Stimulated activated naive CD8-positive, alpha-beta T cell treated with anti-CD3 and anti-CD28 coated beads, Interleukin-15, amount 100 ng/mL, for 72 hours (primary cell): ENCODE data around the gene CRYBA4.

Source experiments
- ATAC-seq: fragments of 150-1000 bp; cut with Tn5 transposase; 2 replicates; pipeline ENCODE4 v1.10.0; 2021; ENCODE audit warnings: mild to moderate bottlenecking, moderate library complexity
- DNase-seq, 2 donors: peaks; one replicate each; pipeline ENCODE4 v3.0.0; 2021 to 2022
- H3K27ac Mint-ChIP-seq, 2 donors: one replicate each; pipeline ENCODE4 v1.8.0; 2022; ENCODE audit warnings: mild to moderate bottlenecking in 2 of 2, mixed read lengths in 2 of 2, moderate library complexity in 2 of 2
- H3K27me3 Mint-ChIP-seq: one replicate; pipeline ENCODE4 v1.8.0; 2022; ENCODE audit warnings: mixed read lengths
- H3K4me1 Mint-ChIP-seq: one replicate; pipeline ENCODE4 v1.8.0; 2022; ENCODE audit warnings: mild to moderate bottlenecking, mixed read lengths
- H3K4me3 Mint-ChIP-seq, 2 donors: one replicate each; pipeline ENCODE4 v1.8.0; 2022; ENCODE audit warnings: mild to moderate bottlenecking in 2 of 2, mixed read lengths in 2 of 2, moderate library complexity in 1 of 2
- H3K9me3 Mint-ChIP-seq, 2 donors: one replicate each; pipeline ENCODE4 v1.8.0; 2022; ENCODE audit warnings: mixed read lengths in 2 of 2

CRYBA4 gene

DNA sequence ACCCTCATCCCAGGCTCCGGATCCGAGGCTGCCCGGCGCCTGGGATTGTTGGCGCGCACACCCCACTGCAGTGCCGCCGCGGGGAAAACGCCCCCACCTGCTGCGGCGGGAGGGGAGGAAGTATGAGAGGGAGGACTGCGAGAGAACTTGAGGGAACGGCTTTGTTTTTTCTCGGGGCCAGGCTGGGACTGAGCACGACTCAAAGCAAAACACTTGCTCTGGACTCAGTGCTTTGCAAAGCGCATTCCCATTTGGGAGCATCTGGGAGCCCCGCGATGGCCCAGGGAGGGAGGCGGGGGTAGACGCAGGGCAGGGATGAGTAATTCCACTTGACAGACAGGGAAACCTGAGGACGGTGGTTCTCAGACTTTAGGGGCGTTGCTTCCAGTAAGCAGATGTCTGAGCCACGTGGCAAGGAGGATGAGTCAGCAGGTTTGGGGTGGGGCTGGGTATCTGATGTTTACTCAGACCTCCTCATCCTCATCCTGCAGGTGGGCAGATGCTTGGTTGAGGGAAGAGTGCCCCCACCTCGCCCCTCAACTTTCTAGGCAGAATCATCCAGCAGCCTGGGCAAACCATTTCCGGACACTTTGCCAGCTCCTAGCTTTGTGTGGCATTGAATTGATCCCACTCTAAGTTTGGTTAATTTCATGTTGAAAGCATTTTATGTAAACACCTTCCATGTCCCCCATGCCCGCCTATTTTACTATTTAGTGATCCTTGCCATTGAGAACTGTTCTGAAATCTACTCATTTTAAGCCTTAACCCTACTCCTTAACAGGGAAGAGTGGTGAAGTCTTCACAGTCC, 37.1 kb downstream of the CRYBA4 start:
- Mint-ChIP-seq H3K9me3 (no peaks in the 10 kb centered on the region), H3K27ac (peak overlapping the region in 1 of 2 donors; percentile 59), H3K4me3 (peak overlapping the region; percentile 91), H3K27me3 (peaks cover 10% of the 10 kb centered on the region), H3K4me1 (peaks cover 39% of the 10 kb centered on the region)
- ATAC-seq (peak; percentile 88), DNase-seq (peak; percentile 50 to 79)

- no peak overlapping the region for H3K4me3 Mint-ChIP-seq
- peaks cover 10% of the 10 kb centered on the region for H3K27me3 Mint-ChIP-seq
- peaks cover 54% of the 10 kb centered on the region for H3K4me1 Mint-ChIP-seq
- ATAC-seq (no peak), DNase-seq (no peak)
- no peaks in the 10 kb centered on the region for H3K9me3 Mint-ChIP-seq
- H3K27ac Mint-ChIP-seq: no peak overlapping the region
Observed at GRCh38 chr22:26660356-26660755, 38.6 kb downstream of the CRYBA4 start.

DNA sequence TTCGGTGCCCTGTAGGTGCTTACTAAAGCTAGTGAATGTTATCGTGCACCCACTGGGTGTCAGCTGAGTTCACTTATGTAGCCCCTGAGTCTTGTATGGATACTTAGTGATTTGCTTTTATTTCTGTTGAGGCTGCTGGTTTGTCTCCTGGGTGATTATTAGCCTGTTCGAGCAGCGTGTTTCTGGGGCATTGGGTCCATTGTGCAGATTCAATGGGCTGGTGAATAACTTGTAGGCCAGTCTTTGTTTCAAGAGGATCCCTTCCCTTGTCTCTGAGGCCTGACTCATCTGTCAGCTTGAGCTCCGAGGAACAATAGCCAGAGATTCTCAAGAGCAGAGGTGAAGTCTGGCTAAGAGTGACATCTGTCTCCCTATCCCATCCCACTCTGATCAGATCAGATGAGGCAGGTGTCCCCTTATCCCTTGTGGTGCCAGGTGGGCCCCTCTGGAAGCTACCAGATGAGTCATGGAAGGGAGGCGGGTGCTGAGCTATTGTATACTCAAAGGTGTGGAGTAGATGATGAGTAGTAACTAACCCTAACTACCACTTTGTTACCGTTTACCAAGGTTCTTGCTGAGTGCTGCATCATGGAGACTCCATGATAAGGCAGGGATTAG, 39.3 kb downstream of the CRYBA4 start:
- H3K4me3 Mint-ChIP-seq: no peak overlapping the region
- H3K4me1 Mint-ChIP-seq: peaks cover 61% of the 10 kb centered on the region
- H3K9me3 Mint-ChIP-seq: no peaks in the 10 kb centered on the region
- DNase-seq: no peak
- H3K27ac Mint-ChIP-seq: no peak overlapping the region
- no peak for ATAC-seq
- peaks cover 10% of the 10 kb centered on the region for H3K27me3 Mint-ChIP-seq

GRCh38 chr22:26662160-26662559, 40.4 kb downstream of the CRYBA4 start:
- H3K4me3 Mint-ChIP-seq: no peak overlapping the region
- no peak for ATAC-seq
- H3K9me3 Mint-ChIP-seq: no peaks in the 10 kb centered on the region
- H3K27me3 Mint-ChIP-seq: peaks cover 6% of the 10 kb centered on the region
- no peak overlapping the region for H3K27ac Mint-ChIP-seq
- H3K4me1 Mint-ChIP-seq: peaks cover 65% of the 10 kb centered on the region
- DNase-seq: no peak

DNA sequence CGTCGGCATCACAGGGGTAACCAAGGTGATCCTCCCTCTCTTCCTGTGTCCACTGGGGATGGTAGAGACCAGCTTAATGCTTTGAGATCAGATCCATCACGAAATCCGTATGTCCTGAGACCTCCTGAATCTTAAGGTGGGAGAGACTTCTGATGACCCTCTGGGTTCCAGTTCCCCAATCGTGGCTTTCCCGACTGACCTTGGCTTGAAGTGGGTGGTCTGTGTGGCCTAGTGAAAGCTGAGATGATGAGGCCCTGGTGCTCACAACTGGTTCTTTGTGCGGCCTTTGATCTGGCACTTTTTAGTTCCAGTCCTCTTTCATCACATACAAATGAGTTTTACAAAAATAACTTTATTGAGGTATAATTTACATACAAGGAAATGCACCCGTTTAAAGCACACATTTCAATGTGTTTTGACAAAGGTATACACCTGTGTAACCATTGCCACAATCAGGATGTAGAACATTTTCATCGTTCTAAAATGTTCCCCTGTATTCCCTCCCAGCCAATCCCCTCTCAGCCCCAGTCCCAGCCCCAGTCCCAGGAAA, 41.7 kb downstream of the CRYBA4 start:
- DNase-seq (no peak), ATAC-seq (no peak)
- Mint-ChIP-seq H3K4me3 (no peak overlapping the region), H3K4me1 (peaks cover 59% of the 10 kb centered on the region), H3K27me3 (no peaks in the 10 kb centered on the region), H3K9me3 (no peaks in the 10 kb centered on the region), H3K27ac (no peak overlapping the region)

GRCh38 chr22:26665813-26666231, 44.1 kb downstream of the CRYBA4 start:
- peak overlapping the region in 1 of 2 donors; percentile 85 for H3K27ac Mint-ChIP-seq

GRCh38 chr22:26667140-26667539, 45.4 kb downstream of the CRYBA4 start:
- Mint-ChIP-seq H3K27me3 (no peaks in the 10 kb centered on the region), H3K4me1 (peaks cover 76% of the 10 kb centered on the region), H3K27ac (no peak overlapping the region), H3K4me3 (no peak overlapping the region), H3K9me3 (no peaks in the 10 kb centered on the region)
- ATAC-seq (no peak), DNase-seq (no peak)

More at GRCh38 chr22:26665813-26666231, 44.1 kb downstream of the CRYBA4 start:
- peak; percentile 57 for ATAC-seq
- Mint-ChIP-seq H3K27me3 (no peaks in the 10 kb centered on the region), H3K4me3 (peak overlapping the region; percentile 83 to 85), H3K4me1 (peaks cover 69% of the 10 kb centered on the region), H3K9me3 (no peaks in the 10 kb centered on the region)
- no peak for DNase-seq

DNA sequence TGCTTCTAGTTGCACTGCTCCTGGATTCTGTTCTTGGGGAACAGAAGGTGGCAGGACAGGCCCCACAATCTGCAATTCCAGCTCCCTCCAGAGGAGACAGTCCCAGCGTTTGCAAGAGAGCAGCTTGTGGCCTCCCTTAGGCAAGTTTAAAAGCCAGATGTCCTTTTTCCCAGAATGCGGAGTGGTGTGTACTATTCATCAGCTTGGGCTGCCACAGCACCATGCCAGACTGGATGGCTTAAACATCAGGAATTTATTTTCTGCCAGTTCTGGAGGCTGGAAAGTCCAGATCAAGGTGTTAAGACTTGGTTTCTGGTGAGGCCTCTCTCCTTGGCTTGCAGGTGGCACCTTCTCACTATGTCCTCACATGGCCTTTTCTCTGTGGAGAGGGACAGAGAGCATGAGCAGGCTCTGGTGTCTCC, 47.3 kb downstream of the CRYBA4 start:
- H3K27me3 Mint-ChIP-seq: no peaks in the 10 kb centered on the region
- peaks cover 79% of the 10 kb centered on the region for H3K4me1 Mint-ChIP-seq
- peak overlapping the region in 1 of 2 donors; percentile 49 for H3K27ac Mint-ChIP-seq
- H3K9me3 Mint-ChIP-seq: no peaks in the 10 kb centered on the region
- H3K4me3 Mint-ChIP-seq: no peak overlapping the region
- DNase-seq (no peak), ATAC-seq (no peak)

- Mint-ChIP-seq H3K9me3 (no peaks in the 10 kb centered on the region), H3K4me1 (peaks cover 79% of the 10 kb centered on the region), H3K27ac (peak overlapping the region; percentile 80 to 98), H3K27me3 (no peaks in the 10 kb centered on the region), H3K4me3 (peak overlapping the region; percentile 92 to 98)
- ATAC-seq (no peak), DNase-seq (no peak)
Observed at GRCh38 chr22:26670459-26670858, 48.7 kb downstream of the CRYBA4 start.

GRCh38 chr22:26671317-26672059, 49.7 kb downstream of the CRYBA4 start:
- DNase-seq (peak; percentile 74 to 82), ATAC-seq (peak; percentile 65)
- Mint-ChIP-seq H3K9me3 (no peaks in the 10 kb centered on the region), H3K4me3 (peak overlapping the region; percentile 92 to 98), H3K27me3 (no peaks in the 10 kb centered on the region), H3K4me1 (peaks cover 78% of the 10 kb centered on the region), H3K27ac (peak overlapping the region; percentile 80 to 98)

DNA sequence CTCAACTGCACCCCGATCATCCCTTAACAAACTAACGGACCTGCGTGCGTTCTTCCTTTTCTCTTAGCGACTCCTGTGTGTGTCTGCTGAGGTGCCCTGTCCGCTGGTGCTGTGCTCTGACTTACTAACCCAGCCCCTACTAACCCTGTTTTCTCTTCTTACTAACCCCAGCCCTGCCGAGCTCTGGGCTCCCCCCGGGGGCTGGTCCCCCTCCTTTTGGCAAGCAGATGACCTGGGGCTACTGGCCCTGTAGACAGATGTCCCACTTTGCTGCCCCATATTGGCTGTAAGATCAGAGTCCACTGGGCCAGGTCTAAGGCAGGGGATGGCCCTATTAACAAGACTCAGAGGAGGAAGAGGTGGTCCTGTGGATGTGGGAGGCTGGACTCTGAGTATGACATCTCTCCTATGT, 50.3 kb downstream of the CRYBA4 start:
- Mint-ChIP-seq H3K27me3 (no peaks in the 10 kb centered on the region), H3K4me1 (peaks cover 76% of the 10 kb centered on the region), H3K4me3 (peak overlapping the region; percentile 92 to 98), H3K9me3 (no peaks in the 10 kb centered on the region), H3K27ac (peak overlapping the region; percentile 80 to 98)
- peak in 1 of 2 donors; percentile 55 for DNase-seq
- peak; percentile 40 for ATAC-seq

- peak; percentile 91 to 96 for DNase-seq
- Mint-ChIP-seq H3K4me3 (peak overlapping the region; percentile 92 to 98), H3K27ac (peak overlapping the region; percentile 93 to 98), H3K9me3 (no peaks in the 10 kb centered on the region), H3K4me1 (peaks cover 77% of the 10 kb centered on the region), H3K27me3 (no peaks in the 10 kb centered on the region)
- peak; percentile 83 for ATAC-seq
Observed at GRCh38 chr22:26672590-26673468, 51.1 kb downstream of the CRYBA4 start.

GRCh38 chr22:26673486-26673885, 51.7 kb downstream of the CRYBA4 start:
- Mint-ChIP-seq H3K9me3 (no peaks in the 10 kb centered on the region), H3K27ac (peak overlapping the region; percentile 93 to 98), H3K4me3 (peak overlapping the region; percentile 92 to 98), H3K4me1 (peaks cover 82% of the 10 kb centered on the region), H3K27me3 (no peaks in the 10 kb centered on the region)
- ATAC-seq (no peak), DNase-seq (no peak)

- H3K27me3 Mint-ChIP-seq: no peaks in the 10 kb centered on the region
- DNase-seq: no peak
- ATAC-seq: no peak
Observed at GRCh38 chr22:26674211-26675190, 52.7 kb downstream of the CRYBA4 start.

More at GRCh38 chr22:26674211-26675190, 52.7 kb downstream of the CRYBA4 start:
- Mint-ChIP-seq H3K27ac (peak overlapping the region; percentile 93 to 98), H3K4me3 (peak overlapping the region; percentile 92 to 98), H3K9me3 (no peaks in the 10 kb centered on the region), H3K4me1 (peaks cover 82% of the 10 kb centered on the region)
